ENCODE data around the gene ARRDC5.
A peak's percentile ranks its signal among the peaks of the same experiment; 100 is the strongest.

The ARRDC5 gene

GRCh38 chr19:4935444-4935843 lies 32.7 kb upstream of the ARRDC5 start:
- Mint-ChIP-seq H3K27ac (no peak overlapping the region), H3K27me3 (ENCODE audit: low read depth) (no peaks in the 10 kb centered on the region), H3K4me3 (no peak overlapping the region), H3K4me1 (no peaks in the 10 kb centered on the region), H3K36me3 (ENCODE audit: low read depth) (peaks cover 68% of the 10 kb centered on the region), H3K9me3 (no peaks in the 10 kb centered on the region)
- TF ChIP-seq, protein P1, sequence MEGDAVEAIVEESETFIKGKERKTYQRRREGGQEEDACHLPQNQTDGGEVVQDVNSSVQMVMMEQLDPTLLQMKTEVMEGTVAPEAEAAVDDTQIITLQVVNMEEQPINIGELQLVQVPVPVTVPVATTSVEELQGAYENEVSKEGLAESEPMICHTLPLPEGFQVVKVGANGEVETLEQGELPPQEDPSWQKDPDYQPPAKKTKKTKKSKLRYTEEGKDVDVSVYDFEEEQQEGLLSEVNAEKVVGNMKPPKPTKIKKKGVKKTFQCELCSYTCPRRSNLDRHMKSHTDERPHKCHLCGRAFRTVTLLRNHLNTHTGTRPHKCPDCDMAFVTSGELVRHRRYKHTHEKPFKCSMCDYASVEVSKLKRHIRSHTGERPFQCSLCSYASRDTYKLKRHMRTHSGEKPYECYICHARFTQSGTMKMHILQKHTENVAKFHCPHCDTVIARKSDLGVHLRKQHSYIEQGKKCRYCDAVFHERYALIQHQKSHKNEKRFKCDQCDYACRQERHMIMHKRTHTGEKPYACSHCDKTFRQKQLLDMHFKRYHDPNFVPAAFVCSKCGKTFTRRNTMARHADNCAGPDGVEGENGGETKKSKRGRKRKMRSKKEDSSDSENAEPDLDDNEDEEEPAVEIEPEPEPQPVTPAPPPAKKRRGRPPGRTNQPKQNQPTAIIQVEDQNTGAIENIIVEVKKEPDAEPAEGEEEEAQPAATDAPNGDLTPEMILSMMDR (IDR thresholded peaks at IDR 0.05; ENCODE audit: unreplicated experiment in 3 of 3), result no peak

DNA sequence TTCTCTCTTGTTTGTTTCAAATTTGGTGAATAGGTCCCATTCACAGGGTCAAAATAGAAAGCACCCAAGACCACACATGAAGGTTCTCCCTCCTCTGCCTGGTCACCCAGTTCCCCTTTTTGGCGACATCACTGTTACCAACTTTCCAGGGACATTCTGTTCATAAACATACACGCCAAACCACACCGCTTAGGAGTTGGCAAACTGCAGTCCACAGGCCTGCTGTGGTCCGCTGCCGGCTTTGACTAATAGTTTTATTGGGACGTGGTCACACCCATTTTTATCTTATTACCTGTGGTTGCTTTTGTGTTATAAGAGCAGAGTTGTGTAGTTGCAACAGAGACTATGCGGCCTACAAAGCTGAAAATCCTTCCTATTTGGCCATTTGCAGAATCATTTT lies 30.8 kb upstream of the ARRDC5 start:
- Mint-ChIP-seq H3K27me3 (ENCODE audit: low read depth) (no peaks in the 10 kb centered on the region), H3K4me3 (no peak overlapping the region), H3K27ac (no peak overlapping the region), H3K9me3 (no peaks in the 10 kb centered on the region), H3K4me1 (no peaks in the 10 kb centered on the region), H3K36me3 (ENCODE audit: low read depth) (peaks cover 65% of the 10 kb centered on the region)
- TF ChIP-seq, protein P1 (IDR thresholded peaks at IDR 0.05; ENCODE audit: unreplicated experiment in 3 of 3), result no peak

DNA sequence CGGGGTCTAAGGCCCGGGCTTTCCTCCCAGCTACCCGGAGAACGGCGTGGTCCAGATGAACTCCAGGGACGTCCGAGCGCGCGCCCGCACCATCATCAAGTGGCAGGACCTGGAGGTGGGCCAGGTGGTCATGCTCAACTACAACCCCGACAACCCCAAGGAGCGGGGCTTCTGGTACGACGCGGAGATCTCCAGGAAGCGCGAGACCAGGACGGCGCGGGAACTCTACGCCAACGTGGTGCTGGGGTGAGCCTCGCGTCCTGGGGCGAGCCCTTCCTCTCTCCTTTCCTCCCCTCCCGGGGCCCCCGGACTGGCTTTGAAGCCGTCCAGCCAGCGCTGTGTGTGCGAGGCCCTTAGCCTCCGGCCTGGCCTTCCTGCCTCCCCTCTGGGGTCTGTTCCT lies 30.0 kb upstream of the ARRDC5 start:
- no peak overlapping the region for H3K27ac Mint-ChIP-seq
- no peaks in the 10 kb centered on the region for H3K4me1 Mint-ChIP-seq
- no peaks in the 10 kb centered on the region for H3K27me3 Mint-ChIP-seq (ENCODE audit: low read depth)
- TF ChIP-seq, protein P1 (IDR thresholded peaks at IDR 0.05; ENCODE audit: unreplicated experiment in 3 of 3), result no peak
- peaks cover 58% of the 10 kb centered on the region for H3K36me3 Mint-ChIP-seq (ENCODE audit: low read depth)
- no peak overlapping the region for H3K4me3 Mint-ChIP-seq
- H3K9me3 Mint-ChIP-seq, result no peaks in the 10 kb centered on the region

DNA sequence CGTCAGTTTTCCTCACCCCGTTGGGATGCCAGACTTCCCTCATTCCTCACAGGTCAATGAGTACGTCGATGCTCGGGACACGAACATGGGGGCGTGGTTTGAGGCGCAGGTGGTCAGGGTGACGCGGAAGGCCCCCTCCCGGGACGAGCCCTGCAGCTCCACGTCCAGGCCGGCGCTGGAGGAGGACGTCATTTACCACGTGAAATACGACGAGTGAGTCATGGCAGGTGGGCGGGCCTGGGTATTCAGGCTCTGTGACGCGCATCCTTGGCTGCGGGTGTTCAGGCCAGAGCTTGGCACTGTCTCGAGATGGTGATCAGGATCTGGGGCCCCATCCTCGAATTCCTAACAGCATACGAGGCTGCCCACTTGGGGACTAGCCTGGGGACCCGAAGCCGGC lies 28.0 kb upstream of the ARRDC5 start:
- H3K27me3 Mint-ChIP-seq (ENCODE audit: low read depth), result no peaks in the 10 kb centered on the region
- no peaks in the 10 kb centered on the region for H3K4me1 Mint-ChIP-seq
- TF ChIP-seq, protein P1 (IDR thresholded peaks at IDR 0.05; ENCODE audit: unreplicated experiment in 3 of 3), result no peak
- H3K4me3 Mint-ChIP-seq, result no peak overlapping the region
- H3K9me3 Mint-ChIP-seq, result no peaks in the 10 kb centered on the region
- H3K36me3 Mint-ChIP-seq (ENCODE audit: low read depth), result peaks cover 40% of the 10 kb centered on the region
- H3K27ac Mint-ChIP-seq, result no peak overlapping the region

DNA sequence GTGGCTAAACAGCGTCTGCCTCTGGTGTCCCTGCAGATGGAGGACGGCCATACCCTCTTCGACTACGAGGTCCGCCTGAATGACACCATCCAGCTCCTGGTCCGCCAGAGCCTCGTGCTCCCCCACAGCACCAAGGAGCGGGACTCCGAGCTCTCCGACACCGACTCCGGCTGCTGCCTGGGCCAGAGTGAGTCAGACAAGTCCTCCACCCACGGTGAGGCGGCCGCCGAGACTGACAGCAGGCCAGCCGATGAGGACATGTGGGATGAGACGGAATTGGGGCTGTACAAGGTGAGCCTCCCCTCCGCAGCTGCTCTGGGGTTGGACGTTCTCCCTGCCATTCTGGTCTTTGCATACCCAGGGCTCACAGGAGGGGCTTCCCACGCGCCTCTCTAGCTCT lies 26.5 kb upstream of the ARRDC5 start:
- Mint-ChIP-seq H3K4me1 (no peaks in the 10 kb centered on the region), H3K36me3 (ENCODE audit: low read depth) (peaks cover 31% of the 10 kb centered on the region), H3K4me3 (no peak overlapping the region), H3K9me3 (no peaks in the 10 kb centered on the region), H3K27me3 (ENCODE audit: low read depth) (no peaks in the 10 kb centered on the region), H3K27ac (no peak overlapping the region)
- TF ChIP-seq, protein P1 (IDR thresholded peaks at IDR 0.05; ENCODE audit: unreplicated experiment in 3 of 3), result no peak

- H3K27me3 Mint-ChIP-seq (ENCODE audit: low read depth), result no peaks in the 10 kb centered on the region
- TF ChIP-seq, protein P1 (IDR thresholded peaks at IDR 0.05; ENCODE audit: unreplicated experiment in 3 of 3), result no peak
- no peak overlapping the region for H3K4me3 Mint-ChIP-seq
- no peaks in the 10 kb centered on the region for H3K9me3 Mint-ChIP-seq
- H3K4me1 Mint-ChIP-seq, result no peaks in the 10 kb centered on the region
- peaks cover 30% of the 10 kb centered on the region for H3K36me3 Mint-ChIP-seq (ENCODE audit: low read depth)
- peak overlapping the region; percentile 18 to 72 (median 56) for H3K27ac Mint-ChIP-seq
These were observed 20.6 kb upstream of the ARRDC5 start for GRCh38 chr19:4923276-4923747.
